ENCODE results near the gene ADRA2B.
"Not testable (repeated sequence)": the region's sequence is repeated elsewhere in the genome, so short reads cannot be mapped to it uniquely, and the experiment has no call there.

Gene ADRA2B

DNA sequence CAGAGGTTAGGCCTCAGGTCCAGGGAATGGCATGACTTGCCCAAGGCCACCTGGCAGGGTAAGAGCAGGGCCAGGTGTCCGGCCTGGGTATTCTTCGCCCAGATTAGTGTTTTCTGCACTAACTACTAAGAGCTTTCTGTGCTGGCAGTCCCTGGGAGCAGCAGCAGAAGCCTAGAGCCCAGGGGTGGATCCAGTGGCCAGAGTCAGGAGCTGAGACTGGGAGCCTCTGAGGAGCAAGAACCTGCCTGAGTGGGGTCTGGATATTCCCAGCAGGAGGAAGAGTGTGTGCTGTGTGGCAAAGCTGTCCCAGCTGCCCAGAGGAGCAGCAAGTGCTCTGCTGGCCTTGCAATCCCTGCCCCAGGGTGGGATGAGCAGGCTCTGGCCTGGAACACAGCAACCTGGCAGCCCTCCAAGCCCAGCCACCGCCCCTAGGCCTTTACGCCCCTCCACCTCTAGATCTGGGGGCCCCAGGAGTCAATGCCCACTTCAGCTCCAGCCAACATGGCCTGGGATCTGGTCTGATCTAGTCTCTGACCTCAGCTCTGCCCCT, 50.9 kb downstream of the ADRA2B start:
- DNase-seq, result no peak

DNA sequence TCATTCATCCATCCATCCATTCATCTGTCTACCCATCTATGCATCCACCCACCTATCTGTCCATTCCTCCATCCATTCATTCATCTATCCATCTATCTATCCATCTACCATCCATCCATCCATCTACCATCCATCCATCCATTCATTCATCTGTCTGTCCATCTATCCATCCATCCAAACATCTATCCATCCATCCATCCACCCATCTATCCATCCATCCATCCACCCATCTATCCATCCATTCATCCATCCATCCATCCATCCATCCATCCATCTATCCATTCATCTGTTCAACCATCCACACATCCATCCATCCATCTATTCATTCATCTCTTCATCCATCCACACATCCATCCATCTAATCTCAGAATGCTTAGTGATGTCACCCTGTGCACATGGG, 51.6 kb downstream of the ADRA2B start:
- not testable (repeated sequence) for DNase-seq

DNA sequence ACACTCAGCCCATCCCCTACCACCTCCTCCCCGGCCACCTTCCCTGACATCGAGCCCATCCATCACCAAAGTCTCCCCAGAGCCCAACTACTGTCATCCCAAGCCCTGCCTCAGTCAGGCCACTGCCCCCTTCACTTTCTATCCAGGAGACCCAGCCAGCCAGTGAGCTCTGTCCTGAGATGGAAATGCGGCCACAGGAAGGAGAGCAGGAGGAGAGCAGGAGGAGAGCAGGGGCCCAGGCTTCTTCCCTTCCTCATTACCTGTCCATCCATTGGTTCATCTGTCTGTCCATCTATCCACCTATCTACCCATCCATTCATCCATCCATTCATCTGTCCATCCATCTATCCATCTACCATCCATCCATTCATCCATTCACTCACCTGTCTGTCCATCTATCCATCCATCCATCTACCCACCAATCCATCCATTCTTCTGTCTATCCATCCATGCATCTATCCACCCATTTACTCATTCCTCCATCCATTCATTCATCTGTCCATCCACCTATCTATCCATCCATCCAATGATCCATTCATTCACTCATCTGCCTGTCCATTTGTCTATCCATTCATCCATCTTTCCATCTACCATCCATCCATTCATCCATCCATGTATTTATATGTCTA, 52.2 kb downstream of the ADRA2B start:
- DNase-seq, result not testable (repeated sequence)

DNA sequence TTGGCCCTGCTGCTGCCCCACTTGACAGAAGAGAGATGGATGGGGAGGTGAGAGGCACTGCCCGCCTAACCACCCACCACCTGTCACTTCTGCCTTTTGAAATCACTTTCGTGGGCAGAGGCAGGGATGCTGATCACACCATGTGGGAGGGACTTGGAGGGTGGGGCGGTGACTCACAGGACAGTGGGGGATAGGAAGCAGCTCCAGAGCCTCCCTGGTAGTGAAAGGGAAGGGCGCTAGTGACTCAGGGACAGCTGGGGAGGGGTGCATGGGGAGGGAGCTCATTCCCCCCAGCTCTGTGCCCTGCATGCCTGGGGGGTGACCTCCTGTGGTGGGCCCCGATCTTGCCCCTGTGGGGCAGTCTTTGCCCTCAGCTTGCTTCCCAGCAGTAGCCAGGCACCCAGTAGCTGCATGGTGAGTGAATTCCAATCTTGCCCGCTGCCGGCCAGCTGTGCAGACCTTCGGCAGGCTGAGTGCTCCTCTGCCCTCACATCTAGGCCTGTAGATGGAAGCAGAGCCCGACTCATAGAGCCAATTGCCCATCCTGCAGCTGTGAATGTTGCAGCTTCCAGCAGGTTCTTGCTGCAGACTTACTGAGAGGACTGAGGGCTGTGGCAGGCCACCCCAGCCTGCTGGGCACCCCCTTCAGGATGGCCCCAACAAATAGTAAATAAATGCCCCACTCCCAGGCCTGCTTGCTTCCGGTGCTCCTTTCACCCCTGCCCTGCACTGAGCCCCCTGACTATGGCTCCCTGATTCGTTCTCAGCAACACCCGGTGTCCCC, 53.1 kb downstream of the ADRA2B start:
- peak; percentile 15 to 19 for DNase-seq
